NB4 (cell line): ENCODE results near the gene DDX41.

ENCODE experiments used
- DNase-seq: peaks from one replicate; pipeline ENCODE4 v3.0.0; 2010; ENCODE audit warnings: low read depth
- H3K4me3 ChIP-seq: one replicate; pipeline ENCODE4 v1.5.1; 2011; ENCODE audit warnings: mild to moderate bottlenecking, low read depth, low read length, moderate library complexity
- MYC ChIP-seq: IDR thresholded peaks from 2 replicates; pipeline ENCODE4 v1.6.1; 2011; ENCODE audit warnings: low read depth, low read length
- POLR2A ChIP-seq: IDR thresholded peaks from 2 replicates; pipeline ENCODE4 v1.6.1; 2011; ENCODE audit warnings: mild to moderate bottlenecking; ENCODE audit not compliant: insufficient read length; ENCODE audit errors: extremely low read depth
- TF ChIP-seq, protein P1 (sequence below): IDR thresholded peaks from one replicate; pipeline ENCODE4 v1.5.1; 2012; ENCODE audit warnings: low read depth, low read length
- TF ChIP-seq, protein P2 (sequence below): IDR thresholded peaks from 2 replicates; pipeline ENCODE4 v1.6.1; 2011; ENCODE audit warnings: low read depth, low read length

The DDX41 gene

DNA sequence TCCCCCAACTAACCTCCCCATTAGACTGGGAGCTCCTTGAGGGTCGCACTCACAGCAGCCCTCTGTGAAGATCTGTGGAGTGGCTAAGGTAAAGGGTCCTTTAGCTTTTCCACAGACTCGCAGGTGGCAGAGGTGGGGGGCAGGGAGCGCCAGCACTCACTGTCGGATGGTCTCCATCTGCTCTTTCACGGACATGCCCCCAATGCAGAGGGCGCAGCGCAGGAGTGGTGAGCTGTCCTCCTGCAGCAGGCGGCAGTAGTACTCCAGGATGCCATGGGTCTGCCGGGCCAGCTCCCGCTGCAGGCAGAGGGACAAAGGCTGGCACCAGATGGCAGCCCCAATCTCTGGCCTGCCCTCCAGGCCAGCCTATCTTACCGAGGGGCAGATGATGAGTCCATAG, 2.2 kb downstream of the DDX41 start:
- no peak for DNase-seq
- no peak for TF ChIP-seq POLR2A
- TF ChIP-seq, protein P1, sequence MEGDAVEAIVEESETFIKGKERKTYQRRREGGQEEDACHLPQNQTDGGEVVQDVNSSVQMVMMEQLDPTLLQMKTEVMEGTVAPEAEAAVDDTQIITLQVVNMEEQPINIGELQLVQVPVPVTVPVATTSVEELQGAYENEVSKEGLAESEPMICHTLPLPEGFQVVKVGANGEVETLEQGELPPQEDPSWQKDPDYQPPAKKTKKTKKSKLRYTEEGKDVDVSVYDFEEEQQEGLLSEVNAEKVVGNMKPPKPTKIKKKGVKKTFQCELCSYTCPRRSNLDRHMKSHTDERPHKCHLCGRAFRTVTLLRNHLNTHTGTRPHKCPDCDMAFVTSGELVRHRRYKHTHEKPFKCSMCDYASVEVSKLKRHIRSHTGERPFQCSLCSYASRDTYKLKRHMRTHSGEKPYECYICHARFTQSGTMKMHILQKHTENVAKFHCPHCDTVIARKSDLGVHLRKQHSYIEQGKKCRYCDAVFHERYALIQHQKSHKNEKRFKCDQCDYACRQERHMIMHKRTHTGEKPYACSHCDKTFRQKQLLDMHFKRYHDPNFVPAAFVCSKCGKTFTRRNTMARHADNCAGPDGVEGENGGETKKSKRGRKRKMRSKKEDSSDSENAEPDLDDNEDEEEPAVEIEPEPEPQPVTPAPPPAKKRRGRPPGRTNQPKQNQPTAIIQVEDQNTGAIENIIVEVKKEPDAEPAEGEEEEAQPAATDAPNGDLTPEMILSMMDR: no peak
- no peak overlapping the region for H3K4me3 ChIP-seq

DNA sequence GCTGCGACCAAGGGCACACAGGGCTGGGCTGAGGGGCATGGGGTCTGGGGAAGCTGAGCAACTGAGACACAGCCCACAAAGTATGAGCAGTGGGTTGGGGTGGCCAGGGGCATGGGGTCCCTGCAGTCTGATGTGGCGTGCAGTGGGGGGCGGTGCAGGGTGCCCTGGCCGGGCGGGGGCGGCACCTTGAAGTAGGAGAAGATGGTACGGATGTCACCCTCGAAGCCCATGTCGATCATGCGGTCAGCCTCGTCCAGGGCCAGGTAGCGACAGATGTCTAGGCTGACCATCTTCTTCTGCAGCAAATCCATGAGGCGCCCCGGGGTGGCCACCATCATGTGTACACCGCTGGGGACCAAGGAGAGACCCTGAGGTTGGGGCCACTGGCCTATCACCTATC, 3.3 kb downstream of the DDX41 start:
- TF ChIP-seq, protein P1: no peak
- TF ChIP-seq MYC: no peak
- TF ChIP-seq, protein P2, sequence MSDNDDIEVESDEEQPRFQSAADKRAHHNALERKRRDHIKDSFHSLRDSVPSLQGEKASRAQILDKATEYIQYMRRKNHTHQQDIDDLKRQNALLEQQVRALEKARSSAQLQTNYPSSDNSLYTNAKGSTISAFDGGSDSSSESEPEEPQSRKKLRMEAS: no peak
- no peak for TF ChIP-seq POLR2A
- no peak overlapping the region for H3K4me3 ChIP-seq
- DNase-seq: no peak

DNA sequence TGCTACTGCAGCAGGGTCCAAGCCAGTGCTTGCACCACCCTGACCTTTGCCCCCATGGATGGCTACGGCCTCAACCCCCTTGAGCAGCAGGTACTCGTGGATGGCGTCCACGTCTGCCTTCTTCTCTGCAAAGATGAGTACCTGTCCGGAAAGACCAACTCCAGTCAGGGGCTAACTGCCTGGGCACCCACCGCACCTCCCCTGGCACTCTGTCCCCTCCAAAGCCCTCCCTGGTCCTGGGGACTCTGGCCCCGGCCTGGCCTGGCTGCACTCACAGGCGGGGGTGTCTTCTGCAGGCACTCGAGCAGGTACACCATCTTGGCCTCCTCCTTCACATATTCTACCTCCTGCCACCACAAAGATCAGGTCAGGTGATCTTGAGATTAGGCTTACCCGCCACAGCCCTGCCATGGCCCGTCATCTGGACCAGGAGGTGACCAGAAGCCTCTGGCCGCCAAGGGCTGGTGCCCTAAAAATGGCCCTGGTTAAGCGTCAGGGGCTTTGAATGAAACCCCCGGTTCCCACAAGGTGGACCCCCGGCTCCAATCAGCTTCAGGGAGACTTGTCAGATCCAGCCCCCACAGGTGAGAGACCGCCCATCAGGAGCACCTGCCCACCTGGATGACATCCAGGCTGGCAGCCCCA, 3.9 kb downstream of the DDX41 start:
- DNase-seq: no peak
- TF ChIP-seq MYC (no peak), POLR2A (no peak)
- TF ChIP-seq, protein P2: no peak
- TF ChIP-seq, protein P1: no peak
- H3K4me3 ChIP-seq: no peak overlapping the region

DNA sequence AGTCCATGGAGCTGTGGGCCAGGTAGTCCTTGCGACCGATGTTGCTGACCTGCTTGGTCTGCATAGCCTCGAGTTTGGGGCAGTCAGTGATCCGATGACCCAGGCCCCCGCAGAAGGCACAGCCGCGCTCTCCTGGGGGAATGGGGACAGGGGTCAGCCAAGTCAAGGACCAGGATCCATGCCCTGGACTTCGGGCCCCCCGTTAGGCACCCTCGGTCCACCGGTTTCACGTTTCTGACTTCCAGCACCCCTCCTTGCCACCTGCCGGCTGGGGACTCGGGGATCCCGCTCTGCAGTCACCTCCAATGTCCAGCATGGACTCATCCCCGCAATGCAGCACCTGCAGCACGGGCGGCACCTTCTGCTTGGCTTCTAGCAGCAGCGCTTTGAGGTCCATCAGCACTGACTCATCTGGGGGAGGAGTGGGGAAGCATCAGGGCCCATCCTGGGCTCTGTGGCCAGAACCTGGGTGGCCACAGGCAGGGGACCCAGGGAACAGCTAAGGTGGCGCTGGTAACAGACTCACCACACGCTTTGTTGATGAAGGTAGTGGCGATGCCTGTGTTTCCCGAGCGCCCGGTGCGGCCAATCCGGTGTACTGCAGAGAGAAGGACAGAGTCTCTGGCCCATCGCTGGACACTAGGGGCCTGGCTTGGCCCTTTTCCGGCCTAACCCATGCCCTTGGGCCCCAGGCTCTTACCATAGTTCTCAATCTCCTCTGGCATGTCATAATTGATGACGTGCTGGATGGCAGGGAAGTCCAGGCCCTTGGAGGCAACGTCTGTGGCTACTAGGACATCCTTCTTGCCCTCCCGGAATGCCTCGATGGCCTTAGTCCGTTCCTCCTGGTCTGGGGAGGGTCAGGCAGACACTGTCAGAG, 4.7 kb downstream of the DDX41 start:
- H3K4me3 ChIP-seq: no peak overlapping the region
- TF ChIP-seq, protein P2: no peak
- no peak for TF ChIP-seq MYC
- no peak for TF ChIP-seq POLR2A
- DNase-seq: no peak

DNA sequence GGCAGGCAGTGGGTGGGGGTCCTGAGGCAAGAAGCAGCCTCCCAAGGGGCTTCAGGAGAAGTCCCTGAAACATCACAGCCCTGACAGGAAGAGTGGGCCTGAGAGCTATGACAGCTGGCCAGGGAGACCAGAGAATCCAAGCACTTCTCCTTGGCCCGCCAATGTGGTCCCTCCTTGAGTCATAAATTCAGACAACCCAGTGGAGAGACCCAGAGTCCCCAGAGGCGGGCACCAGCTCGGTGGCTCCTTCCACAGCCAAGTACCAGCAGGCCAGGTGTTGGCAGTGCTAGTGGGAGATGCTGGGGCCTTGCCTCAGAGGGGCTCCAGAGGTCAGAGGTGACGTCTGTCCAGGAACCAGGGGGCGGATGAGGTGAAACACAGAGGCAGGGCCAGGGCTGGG, 5.6 kb downstream of the DDX41 start:
- TF ChIP-seq, protein P2: no peak
- TF ChIP-seq MYC: no peak
- peak overlapping the region; percentile 0 for H3K4me3 ChIP-seq
- peak; percentile 58 for DNase-seq

DNA sequence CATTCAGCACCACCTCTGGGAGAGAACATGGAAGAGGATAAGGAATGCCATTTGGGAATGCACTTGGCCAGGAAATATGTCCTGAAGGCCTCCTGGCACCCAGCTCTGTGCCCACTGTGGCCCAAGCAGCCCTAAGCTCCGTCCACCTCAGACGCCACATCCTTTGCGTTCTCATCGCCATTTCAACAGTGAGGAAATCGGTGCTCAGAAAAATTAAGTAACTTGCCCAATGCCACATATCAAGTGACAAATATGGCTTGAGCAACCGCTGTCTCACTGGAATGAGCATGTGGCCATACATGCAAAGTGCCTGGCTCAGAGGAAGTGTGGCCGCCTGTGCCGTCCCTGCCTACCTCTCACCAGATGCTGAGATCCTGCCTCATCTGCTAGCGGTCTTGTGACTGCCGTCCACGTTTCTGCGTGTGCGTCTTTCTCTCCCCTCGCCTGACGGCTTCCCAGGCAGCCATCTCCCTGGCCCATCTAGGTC, 6.2 kb downstream of the DDX41 start:
- TF ChIP-seq, protein P1: no peak
- peak; percentile 59 for TF ChIP-seq POLR2A
- TF ChIP-seq, protein P2: peak; percentile 96
- TF ChIP-seq MYC: peak; percentile 99
- DNase-seq: peak; percentile 94
- H3K4me3 ChIP-seq: peak overlapping the region; percentile 82
